Right atrium auricular region (tissue), 2 donors: ENCODE data around the gene CDT1. TPM values are rescaled to one million over a fixed set of nuclear protein-coding genes. Genes with fewer than 3 reads are reported as not detected.

Experiments used
- DNase-seq: peaks from one replicate; pipeline ENCODE4 v3.0.0-alpha.2; 2019; ENCODE audit warnings: low spot score
- H3K27ac ChIP-seq, 2 donors: fragments of 200-600 bp; sonication (generic); 1 replicate in 1 of 2; 2 replicates in 1 of 2; pipeline ENCODE4 v1.5.1; 2016 to 2019
- H3K27me3 ChIP-seq, 2 donors: fragments of 200-600 bp; sonication (generic); one replicate each; pipeline versions ENCODE4 v1.5.1 to v1.6.0; 2017 to 2019
- H3K36me3 ChIP-seq: fragments of 200-600 bp; sonication (generic); one replicate; pipeline ENCODE4 v1.5.1; 2016
- H3K4me1 ChIP-seq, 2 donors: fragments of 200-600 bp; sonication (generic); one replicate each; pipeline versions ENCODE4 v1.5.1 to v1.6.0; 2017 to 2019
- H3K4me3 ChIP-seq, 2 donors: fragments of 200-600 bp; sonication (generic); 1 replicate in 1 of 2; 2 replicates in 1 of 2; pipeline ENCODE4 v1.5.1; 2017 to 2019; ENCODE audit warnings: mild to moderate bottlenecking in 1 of 2, moderate library complexity in 1 of 2
- H3K9me3 ChIP-seq, 2 donors: fragments of 200-600 bp; sonication (generic); one replicate each; pipeline ENCODE4 v1.5.1; 2019
- total RNA-seq, 2 donors: library from RNA; depleted of rRNA; stranded (reverse); fragments of >200 nt; gene quantifications; one replicate each; pipeline ENCODE4 v1.1.0, GENCODE V29; 2016
- TF ChIP-seq, protein P1 (sequence below), 2 donors: fragments of 200-600 bp; sonication (generic); IDR thresholded peaks; one replicate each; pipeline ENCODE4 v1.5.1; 2019; ENCODE audit warnings: antibody characterized with exemption in 2 of 2

Gene CDT1
- total RNA-seq, 2 donors from 2014 or later, result 0.39 to 1.3 TPM

DNA sequence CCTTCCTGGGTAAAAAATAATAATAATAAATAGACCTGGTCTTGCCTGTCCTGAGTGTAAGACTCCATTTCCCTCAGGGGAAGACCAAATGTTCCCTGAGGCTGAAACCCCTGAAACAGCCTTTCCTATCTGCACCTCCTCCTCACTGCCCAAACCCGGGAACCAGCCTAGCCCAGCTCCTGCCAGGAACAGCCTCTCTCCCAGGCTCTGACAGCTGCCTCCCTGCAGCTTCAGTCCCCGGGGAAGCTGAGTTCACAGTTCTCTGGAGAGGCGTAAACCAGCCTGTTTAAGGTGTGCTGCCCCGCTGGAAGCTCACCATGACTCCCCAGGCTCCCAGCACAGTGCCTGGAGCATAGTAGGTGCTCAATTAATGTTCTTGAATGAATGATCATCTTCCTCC is 7.3 kb upstream of the CDT1 start:
- H3K9me3 ChIP-seq, result no peaks in the 10 kb centered on the region
- no peak overlapping the region for H3K27ac ChIP-seq
- no peaks in the 10 kb centered on the region for H3K27me3 ChIP-seq
- no peaks in the 10 kb centered on the region for H3K36me3 ChIP-seq
- no peak overlapping the region for H3K4me3 ChIP-seq
- H3K4me1 ChIP-seq, result no peaks in the 10 kb centered on the region
- TF ChIP-seq, protein P1, sequence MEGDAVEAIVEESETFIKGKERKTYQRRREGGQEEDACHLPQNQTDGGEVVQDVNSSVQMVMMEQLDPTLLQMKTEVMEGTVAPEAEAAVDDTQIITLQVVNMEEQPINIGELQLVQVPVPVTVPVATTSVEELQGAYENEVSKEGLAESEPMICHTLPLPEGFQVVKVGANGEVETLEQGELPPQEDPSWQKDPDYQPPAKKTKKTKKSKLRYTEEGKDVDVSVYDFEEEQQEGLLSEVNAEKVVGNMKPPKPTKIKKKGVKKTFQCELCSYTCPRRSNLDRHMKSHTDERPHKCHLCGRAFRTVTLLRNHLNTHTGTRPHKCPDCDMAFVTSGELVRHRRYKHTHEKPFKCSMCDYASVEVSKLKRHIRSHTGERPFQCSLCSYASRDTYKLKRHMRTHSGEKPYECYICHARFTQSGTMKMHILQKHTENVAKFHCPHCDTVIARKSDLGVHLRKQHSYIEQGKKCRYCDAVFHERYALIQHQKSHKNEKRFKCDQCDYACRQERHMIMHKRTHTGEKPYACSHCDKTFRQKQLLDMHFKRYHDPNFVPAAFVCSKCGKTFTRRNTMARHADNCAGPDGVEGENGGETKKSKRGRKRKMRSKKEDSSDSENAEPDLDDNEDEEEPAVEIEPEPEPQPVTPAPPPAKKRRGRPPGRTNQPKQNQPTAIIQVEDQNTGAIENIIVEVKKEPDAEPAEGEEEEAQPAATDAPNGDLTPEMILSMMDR (IDR thresholded peaks at IDR 0.05), result no peak
- no peak for DNase-seq

GRCh38 chr16:88798073-88798472 is 5.5 kb upstream of the CDT1 start:
- Histone ChIP-seq H3K4me3 (no peak overlapping the region), H3K36me3 (no peaks in the 10 kb centered on the region), H3K9me3 (no peaks in the 10 kb centered on the region), H3K27ac (no peak overlapping the region), H3K4me1 (peaks cover 0 to 12% of the 10 kb centered on the region in 2 donors), H3K27me3 (no peaks in the 10 kb centered on the region)
- TF ChIP-seq, protein P1 (IDR thresholded peaks at IDR 0.05), result no peak
- no peak for DNase-seq

DNA sequence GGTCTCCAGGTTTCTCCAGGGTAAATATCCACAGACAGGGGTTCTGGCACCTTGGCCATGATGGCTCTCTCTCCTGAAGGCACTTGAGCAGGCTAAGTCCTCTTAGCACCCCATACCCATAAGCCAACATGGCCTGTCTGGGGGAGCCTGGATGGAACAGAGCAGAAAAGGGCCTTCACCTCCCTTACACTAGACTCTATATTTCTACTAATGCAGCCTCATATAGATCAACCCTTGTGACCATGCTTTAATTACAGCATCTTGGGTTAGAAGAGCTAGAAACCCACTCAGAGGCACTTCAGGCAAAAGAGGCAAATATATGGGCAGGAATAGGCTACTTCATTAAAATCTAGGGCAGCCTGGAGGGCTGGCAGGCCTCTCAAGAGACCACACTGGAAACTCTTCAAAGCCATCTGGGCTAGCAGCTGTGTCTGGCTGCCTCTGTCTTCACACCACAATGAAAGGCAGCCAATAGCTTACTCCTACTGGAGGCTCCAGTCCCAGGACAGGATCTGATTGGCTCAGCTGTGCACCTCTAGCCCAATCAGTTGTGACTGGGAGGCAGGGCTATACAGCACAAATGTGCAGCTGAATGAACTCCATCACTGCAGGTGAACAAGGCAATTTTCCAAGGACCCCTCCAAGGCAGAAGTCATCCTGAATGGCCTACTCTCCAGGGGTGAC is 4.7 kb upstream of the CDT1 start:
- TF ChIP-seq, protein P1 (IDR thresholded peaks at IDR 0.05), result no peak
- no peak overlapping the region for H3K4me3 ChIP-seq
- H3K4me1 ChIP-seq, result peaks cover 0 to 15% of the 10 kb centered on the region in 2 donors
- no peaks in the 10 kb centered on the region for H3K27me3 ChIP-seq
- no peaks in the 10 kb centered on the region for H3K36me3 ChIP-seq
- DNase-seq, result no peak
- no peak overlapping the region for H3K27ac ChIP-seq
- no peaks in the 10 kb centered on the region for H3K9me3 ChIP-seq

- Histone ChIP-seq H3K27me3 (no peaks in the 10 kb centered on the region), H3K9me3 (no peaks in the 10 kb centered on the region), H3K27ac (no peak overlapping the region), H3K36me3 (no peaks in the 10 kb centered on the region), H3K4me1 (peaks cover 0 to 23% of the 10 kb centered on the region in 2 donors), H3K4me3 (no peak overlapping the region)
- DNase-seq, result no peak
- TF ChIP-seq, protein P1 (IDR thresholded peaks at IDR 0.05), result no peak
Observed at GRCh38 chr16:88799569-88800276, 3.9 kb upstream of the CDT1 start.

GRCh38 chr16:88800277-88800592 is 3.4 kb upstream of the CDT1 start:
- TF ChIP-seq, protein P1 (IDR thresholded peaks at IDR 0.05), result no peak
- Histone ChIP-seq H3K27ac (no peak overlapping the region), H3K4me3 (no peak overlapping the region), H3K4me1 (peaks cover 0 to 25% of the 10 kb centered on the region in 2 donors), H3K27me3 (no peaks in the 10 kb centered on the region), H3K36me3 (no peaks in the 10 kb centered on the region), H3K9me3 (no peaks in the 10 kb centered on the region)
- no peak for DNase-seq
